Suppressor macrophage (primary cell): ENCODE measurements around the gene MOB3C.

Experiments
- DNase-seq, 4 experiments: peaks; one replicate each; pipeline ENCODE4 v3.0.0-alpha.2; 2020 to 2022

The MOB3C gene

DNA sequence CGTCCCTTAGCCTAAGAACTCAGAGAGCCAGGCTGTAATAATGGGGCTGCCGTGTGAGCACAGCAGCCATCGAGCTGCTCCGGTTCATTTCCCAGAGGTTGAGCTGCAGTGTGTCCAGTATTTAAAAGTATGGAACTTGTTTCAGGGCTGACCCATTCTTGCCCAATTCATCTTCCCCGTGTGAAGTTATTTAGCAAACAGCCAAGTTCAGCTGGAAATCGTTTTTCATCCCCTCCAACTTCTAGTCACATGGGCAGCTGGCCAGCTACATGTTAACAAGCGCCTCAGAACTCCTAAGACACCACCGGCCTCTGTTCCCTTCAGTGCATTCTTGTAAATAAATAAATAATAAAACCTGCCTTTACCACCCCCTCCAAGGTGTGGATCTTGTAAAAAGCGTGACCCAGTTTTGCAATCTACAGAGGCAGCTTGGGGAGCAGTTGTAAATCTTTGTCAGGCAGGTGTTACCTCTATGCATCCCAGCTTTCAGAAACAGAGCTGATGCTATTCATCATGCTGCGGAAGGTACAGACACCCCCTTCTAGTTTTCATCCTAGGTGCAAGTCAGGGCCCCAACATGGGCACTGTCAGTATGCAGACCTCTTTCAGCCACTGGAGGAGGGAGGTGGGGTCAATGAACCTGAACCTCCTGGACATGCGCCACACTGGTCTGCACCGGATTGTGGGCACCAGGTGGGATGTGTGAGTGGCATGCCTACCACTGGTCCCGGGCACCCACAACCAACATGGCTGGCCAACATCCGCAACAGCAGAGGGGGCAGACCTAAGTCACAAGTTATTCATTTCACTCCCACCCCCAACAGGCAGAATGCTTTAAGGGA, 46.5 kb downstream of the MOB3C start:
- DNase-seq, result no peak

GRCh38 chr1:46569116-46569515, 47.5 kb downstream of the MOB3C start:
- no peak for DNase-seq

GRCh38 chr1:46568461-46568891, 48.1 kb downstream of the MOB3C start:
- DNase-seq, result no peak

DNA sequence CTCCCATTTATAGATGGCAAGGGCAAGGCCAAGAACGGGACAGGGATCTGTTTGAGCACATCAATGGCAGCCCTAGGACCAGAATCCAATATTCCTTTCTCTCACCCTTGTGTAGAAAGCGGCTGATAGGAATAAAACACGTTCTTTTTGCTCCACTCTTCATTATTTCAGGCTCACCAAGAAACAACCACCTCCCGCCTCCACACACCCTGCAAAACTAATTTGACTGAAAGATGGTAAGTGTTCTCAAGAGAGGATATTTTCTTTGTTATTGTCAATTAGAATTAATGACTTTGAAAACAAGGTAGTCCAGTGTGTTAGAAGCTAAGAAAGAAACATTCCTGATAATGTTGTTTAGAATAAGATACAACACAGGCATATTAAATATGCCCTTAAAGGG, 53.3 kb downstream of the MOB3C start:
- DNase-seq, result no peak

DNA sequence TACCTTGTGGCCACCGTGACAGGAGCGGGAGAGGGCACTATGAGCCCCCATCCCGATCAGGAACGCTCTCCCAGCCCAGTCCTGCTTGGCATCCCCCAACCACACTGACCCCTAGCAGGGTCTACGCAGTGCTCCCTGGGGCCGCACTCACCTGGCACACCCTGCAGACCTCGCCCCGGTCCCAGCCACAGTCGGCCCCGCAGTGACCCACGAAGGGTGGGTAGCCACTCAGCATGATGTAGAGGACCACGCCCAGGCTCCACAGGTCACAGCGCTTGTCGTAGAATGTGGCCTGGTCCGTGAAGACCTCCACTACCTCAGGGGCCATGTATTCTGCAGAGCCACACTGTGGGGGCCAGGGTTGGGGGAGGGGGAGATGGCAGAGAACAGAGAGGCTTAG, 54.1 kb downstream of the MOB3C start:
- no peak for DNase-seq

DNA sequence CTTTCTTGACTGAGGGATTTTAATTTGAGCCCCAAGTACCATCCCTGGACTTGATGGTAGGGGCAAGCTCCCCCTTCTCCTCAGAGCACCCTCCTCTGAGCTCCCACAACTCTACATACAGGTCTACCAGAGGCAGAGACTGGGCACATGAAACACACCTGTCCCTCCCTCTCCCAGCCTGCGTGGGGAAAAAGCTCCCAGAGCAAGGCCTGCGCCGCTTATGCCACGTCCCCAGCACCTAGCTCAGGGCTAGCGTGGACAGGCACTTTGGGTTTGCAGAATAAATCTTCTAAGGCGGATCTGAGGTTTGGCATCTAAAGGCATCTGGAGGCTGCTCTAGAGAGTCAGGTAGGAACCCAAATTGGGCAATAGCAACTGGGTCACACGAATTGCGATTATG, 57.6 kb downstream of the MOB3C start:
- DNase-seq, result no peak

GRCh38 chr1:46558141-46558963, 58.3 kb downstream of the MOB3C start:
- no peak for DNase-seq
